Fibroblast of pulmonary artery (primary cell): Measurements from ENCODE around the gene NEDD4L.

Source experiments
- DNase-seq: peaks from one replicate; pipeline ENCODE4 v3.0.0-alpha.2; 2010; ENCODE audit warnings: low read depth
- H3K4me3 ChIP-seq: replicated peaks from 2 replicates; pipeline ENCODE4 v1.5.1; 2011; ENCODE audit warnings: low read depth, mild to moderate bottlenecking, control low read depth, low read length, moderate library complexity
- TF ChIP-seq, protein P1 (sequence below): IDR thresholded peaks from 2 replicates; pipeline ENCODE4 v1.5.1; 2011; ENCODE audit warnings: mild to moderate bottlenecking, control low read depth, low read length, inconsistent platforms; ENCODE audit errors: missing control alignments

The NEDD4L gene

DNA sequence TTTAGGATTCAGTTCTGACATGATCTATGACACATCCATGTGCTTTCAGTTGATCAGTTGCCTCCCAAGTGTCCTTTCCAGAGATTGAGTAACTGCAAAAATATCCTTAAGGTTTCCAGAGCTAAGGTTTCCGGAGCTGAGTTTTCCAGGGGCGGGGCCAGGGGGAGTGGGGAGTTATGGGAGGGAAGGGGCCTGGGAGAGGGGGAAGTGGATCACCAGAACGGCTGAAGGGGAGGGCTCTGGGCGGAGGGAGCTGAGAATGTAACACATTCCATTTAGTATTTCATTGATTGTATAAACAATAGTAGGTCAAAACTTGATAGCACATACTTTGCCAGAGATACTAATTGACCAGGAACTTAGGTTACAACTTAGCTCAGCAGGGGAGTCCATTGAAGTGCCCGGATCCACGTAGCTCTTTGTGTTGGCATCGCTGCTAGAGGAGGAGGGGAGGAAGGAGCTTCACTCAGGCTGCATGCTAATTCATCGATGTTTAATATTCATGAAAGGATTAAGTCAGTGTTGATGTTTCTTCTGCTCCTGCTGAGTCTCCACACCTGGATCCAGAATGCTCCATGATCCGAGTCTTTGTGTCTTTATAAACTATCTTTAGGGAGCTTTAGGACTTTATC is 295.1 kb downstream of the NEDD4L start:
- H3K4me3 ChIP-seq = no peak overlapping the region
- TF ChIP-seq, protein P1, sequence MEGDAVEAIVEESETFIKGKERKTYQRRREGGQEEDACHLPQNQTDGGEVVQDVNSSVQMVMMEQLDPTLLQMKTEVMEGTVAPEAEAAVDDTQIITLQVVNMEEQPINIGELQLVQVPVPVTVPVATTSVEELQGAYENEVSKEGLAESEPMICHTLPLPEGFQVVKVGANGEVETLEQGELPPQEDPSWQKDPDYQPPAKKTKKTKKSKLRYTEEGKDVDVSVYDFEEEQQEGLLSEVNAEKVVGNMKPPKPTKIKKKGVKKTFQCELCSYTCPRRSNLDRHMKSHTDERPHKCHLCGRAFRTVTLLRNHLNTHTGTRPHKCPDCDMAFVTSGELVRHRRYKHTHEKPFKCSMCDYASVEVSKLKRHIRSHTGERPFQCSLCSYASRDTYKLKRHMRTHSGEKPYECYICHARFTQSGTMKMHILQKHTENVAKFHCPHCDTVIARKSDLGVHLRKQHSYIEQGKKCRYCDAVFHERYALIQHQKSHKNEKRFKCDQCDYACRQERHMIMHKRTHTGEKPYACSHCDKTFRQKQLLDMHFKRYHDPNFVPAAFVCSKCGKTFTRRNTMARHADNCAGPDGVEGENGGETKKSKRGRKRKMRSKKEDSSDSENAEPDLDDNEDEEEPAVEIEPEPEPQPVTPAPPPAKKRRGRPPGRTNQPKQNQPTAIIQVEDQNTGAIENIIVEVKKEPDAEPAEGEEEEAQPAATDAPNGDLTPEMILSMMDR = no peak

DNA sequence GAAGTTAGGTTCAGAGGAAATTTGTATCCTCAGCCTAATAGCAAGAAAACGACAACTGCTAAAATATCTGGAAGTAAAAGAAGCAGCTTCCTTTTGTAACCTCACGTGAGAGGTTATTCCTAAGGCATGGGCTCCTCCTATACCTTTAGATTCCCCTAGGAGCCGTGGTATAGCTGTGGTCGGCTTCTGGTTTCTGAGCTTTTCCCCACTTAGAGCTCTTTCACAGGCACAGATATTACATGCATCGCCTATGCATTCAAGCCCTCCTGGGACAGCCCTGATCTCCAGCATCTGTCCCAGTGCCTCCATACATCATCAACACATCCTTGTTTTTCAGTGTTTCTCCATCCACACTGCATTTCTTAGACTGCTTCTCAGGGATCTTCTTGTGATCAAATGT is 295.9 kb downstream of the NEDD4L start:
- TF ChIP-seq, protein P1 = no peak
- DNase-seq = no peak
- no peak overlapping the region for H3K4me3 ChIP-seq

More for the DNA sequence above, 295.1 kb downstream of the NEDD4L start:
- peak; percentile 32 for DNase-seq

- DNase-seq = no peak
- TF ChIP-seq, protein P1 = no peak
- no peak overlapping the region for H3K4me3 ChIP-seq
These were observed 297.9 kb downstream of the NEDD4L start for GRCh38 chr18:58341916-58342315.

DNA sequence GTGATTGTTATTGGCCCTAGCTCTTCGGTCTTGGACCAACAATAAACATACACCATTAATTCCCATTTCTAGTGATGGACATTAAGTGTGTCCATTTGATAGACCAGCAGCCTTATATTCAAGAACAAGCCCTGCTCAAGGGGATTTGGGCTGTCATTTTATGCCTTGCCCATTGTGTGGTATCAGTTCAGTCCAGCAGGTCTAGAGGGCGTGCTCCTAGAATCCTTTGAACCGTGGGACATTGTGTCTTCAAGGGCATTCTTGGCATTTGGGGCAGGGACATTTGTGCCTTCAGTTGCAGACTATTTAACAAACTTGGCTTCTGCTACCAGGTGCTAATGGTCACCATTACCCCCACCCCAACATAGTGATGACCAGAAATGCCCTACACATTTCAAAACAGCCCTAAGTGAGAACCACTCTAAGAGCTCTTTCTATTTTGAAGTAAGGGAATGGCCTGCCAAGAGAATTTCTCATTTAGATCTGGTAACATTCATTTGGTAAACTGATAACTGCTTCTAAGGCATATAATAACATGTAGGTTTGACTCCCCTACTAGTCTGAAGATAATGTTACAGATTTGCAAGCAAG is 300.1 kb downstream of the NEDD4L start:
- TF ChIP-seq, protein P1 = no peak
- DNase-seq = no peak
- H3K4me3 ChIP-seq = no peak overlapping the region

DNA sequence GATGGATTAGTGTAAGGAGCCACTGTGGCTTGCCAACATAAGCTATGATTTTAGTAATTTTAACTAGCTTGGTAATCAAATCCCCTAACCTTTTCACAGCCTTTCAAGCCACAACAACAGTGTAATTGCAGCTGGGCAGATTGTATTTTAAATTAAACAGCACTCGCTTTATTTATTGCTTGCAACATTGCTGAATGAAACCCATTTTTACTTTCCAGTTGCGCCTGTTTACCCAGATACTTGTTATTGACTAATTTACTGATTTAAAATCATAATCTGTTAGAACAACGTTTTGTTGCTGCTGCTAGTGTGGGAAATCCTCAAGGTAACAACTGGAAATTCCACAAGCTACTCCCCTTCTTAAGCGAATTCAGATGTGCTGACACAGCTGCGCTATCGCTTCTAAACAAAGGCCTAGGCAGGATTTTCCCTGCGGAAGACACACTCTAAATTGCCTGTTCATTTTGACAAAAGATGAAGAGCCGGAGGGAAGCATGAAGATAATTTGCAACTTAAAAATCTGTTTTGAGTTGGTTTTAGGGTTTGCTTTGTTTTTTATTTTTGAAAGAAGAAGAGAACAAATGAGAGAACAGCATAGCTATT is 300.9 kb downstream of the NEDD4L start:
- H3K4me3 ChIP-seq = no peak overlapping the region
- TF ChIP-seq, protein P1 = no peak
- DNase-seq = no peak

- TF ChIP-seq, protein P1 = no peak
These were observed 301.8 kb downstream of the NEDD4L start for GRCh38 chr18:58345875-58346274.

More at GRCh38 chr18:58345875-58346274, 301.8 kb downstream of the NEDD4L start:
- no peak overlapping the region for H3K4me3 ChIP-seq
- DNase-seq = no peak
